HepG2 (cell line): ENCODE results near the gene THUMPD2.

Experiments used
- POLR2AphosphoS5 ChIP-seq: IDR thresholded peaks from 2 replicates; pipeline ENCODE4 v1.6.1; 2012; ENCODE audit warnings: low read depth, low read length
- SUZ12 ChIP-seq: fragments of 150-350 bp; IDR thresholded peaks from 2 replicates; pipeline ENCODE4 v1.6.1; 2014; ENCODE audit warnings: low read depth, low read length
- TRIM24 ChIP-seq: sonication (generic); formaldehyde crosslinking; IDR thresholded peaks from 2 replicates; pipeline ENCODE4 v1.8.0; 2022; ENCODE audit warnings: mild to moderate bottlenecking, missing genetic modification reagents

DNA sequence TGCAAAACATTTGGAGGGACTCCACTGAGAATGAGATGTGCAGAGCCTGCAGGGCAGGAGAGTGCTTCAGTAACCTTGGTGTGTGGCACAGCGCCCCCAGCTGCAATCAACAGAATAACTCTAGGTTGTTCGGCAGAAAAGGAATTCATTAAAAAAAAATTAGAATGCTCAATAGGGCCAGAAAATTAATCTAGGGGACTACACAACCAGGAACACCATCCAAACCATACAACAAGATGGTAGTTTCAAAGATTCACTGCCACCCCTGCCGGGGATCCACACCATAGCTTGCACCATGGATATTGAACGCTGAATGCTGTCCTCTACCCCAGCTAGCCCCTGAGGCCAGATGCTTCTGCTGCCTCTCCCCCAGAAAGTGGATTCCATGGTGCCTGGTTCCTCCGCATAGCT, 50.1 kb downstream of the THUMPD2 start:
- TF ChIP-seq SUZ12 (no peak), POLR2AphosphoS5 (no peak), TRIM24 (CRISPR knock-in tag) (no peak)
